Measurements from ENCODE around the gene CACNB4. TPM values are rescaled to one million over a fixed set of nuclear protein-coding genes. Genes with fewer than 3 reads are reported as not detected.

The CACNB4 gene
- total and polyA plus RNA-seq, 9 of the 15 experiments (the other 6 are each of a cell fraction or from before 2014, with no cell fraction given) = 0.01 to 0.20 (median 0.04) TPM; not detected in 1

- TF ChIP-seq THRA (IDR thresholded peaks at IDR 0.05) = no peak
- TF ChIP-seq MYBL2 (IDR thresholded peaks at IDR 0.05; ENCODE audit: low read depth) = no peak; the same call in 1 of the 2 replicates
- no peak for TF ChIP-seq MYBL2 (CRISPR knock-in tag; IDR thresholded peaks at IDR 0.05; ENCODE audit: borderline replicate concordance)
- no peak for TF ChIP-seq CEBPG (CRISPR knock-in tag; IDR thresholded peaks at IDR 0.05)
- TF ChIP-seq CEBPG (tag; conservative IDR thresholded peaks at IDR 0.05 in 1 of 2, IDR thresholded peaks at IDR 0.05 in 1 of 2) = no peak
- no peak for TF ChIP-seq POU5F1 (IDR thresholded peaks at IDR 0.05; ENCODE audit: borderline replicate concordance, low read depth, low read length, partially characterized antibody)
- TF ChIP-seq EHMT2 (IDR thresholded peaks at IDR 0.05) = no peak
- TF ChIP-seq POLR3G (IDR thresholded peaks at IDR 0.05; ENCODE audit: extremely low read depth, insufficient read length, insufficient replicate concordance) = no peak
- TF ChIP-seq, protein P1, sequence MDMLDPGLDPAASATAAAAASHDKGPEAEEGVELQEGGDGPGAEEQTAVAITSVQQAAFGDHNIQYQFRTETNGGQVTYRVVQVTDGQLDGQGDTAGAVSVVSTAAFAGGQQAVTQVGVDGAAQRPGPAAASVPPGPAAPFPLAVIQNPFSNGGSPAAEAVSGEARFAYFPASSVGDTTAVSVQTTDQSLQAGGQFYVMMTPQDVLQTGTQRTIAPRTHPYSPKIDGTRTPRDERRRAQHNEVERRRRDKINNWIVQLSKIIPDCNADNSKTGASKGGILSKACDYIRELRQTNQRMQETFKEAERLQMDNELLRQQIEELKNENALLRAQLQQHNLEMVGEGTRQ (CRISPR knock-in tag; IDR thresholded peaks at IDR 0.05) = no peak
- peak; percentile 35; the same call in 1 of the 2 replicates for TF ChIP-seq DMBX1 (CRISPR knock-in tag; IDR thresholded peaks at IDR 0.05; ENCODE audit: borderline replicate concordance)
- TF ChIP-seq ZNF408 (CRISPR knock-in tag; IDR thresholded peaks at IDR 0.05; ENCODE audit: low read depth) = no peak
- TF ChIP-seq, protein P2, sequence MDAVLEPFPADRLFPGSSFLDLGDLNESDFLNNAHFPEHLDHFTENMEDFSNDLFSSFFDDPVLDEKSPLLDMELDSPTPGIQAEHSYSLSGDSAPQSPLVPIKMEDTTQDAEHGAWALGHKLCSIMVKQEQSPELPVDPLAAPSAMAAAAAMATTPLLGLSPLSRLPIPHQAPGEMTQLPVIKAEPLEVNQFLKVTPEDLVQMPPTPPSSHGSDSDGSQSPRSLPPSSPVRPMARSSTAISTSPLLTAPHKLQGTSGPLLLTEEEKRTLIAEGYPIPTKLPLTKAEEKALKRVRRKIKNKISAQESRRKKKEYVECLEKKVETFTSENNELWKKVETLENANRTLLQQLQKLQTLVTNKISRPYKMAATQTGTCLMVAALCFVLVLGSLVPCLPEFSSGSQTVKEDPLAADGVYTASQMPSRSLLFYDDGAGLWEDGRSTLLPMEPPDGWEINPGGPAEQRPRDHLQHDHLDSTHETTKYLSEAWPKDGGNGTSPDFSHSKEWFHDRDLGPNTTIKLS (IDR thresholded peaks at IDR 0.05; ENCODE audit: borderline replicate concordance, low read depth) = no peak
- no peak for TF ChIP-seq ZNF274 (IDR thresholded peaks at IDR 0.05; ENCODE audit: borderline replicate concordance, low read depth, low read length)
- no peak for TF ChIP-seq TRIM25 (IDR thresholded peaks at IDR 0.05; ENCODE audit: borderline replicate concordance)
- TF ChIP-seq NFIX (CRISPR knock-in tag; IDR thresholded peaks at IDR 0.05; ENCODE audit: low read depth) = no peak
- TF ChIP-seq PHF8 (IDR thresholded peaks at IDR 0.05; ENCODE audit: borderline replicate concordance, low read length) = no peak
- TF ChIP-seq ZBTB5 (IDR thresholded peaks at IDR 0.05) = no peak
- no peak for TF ChIP-seq SPI1 (IDR thresholded peaks at IDR 0.05; ENCODE audit: borderline replicate concordance, low read depth, low read length)
- no peak for TF ChIP-seq HMG20A (CRISPR knock-in tag; conservative IDR thresholded peaks at IDR 0.05)
- TF ChIP-seq PCBP2 (IDR thresholded peaks at IDR 0.05; ENCODE audit: low read depth, low read length, poor library complexity, severe bottlenecking) = no peak
These were observed 309.6 kb downstream of the CACNB4 start (continued) for GRCh38 chr2:151789055-151789834.

Data from K562 (cell line).